GM18873 (cell line): ENCODE data around the gene PROC.

ENCODE experiments used
- ATAC-seq: cut with Tn5 transposase; IDR thresholded peaks from one replicate; pipeline ENCODE4 v1.9.1; 2021; ENCODE audit warnings: mild to moderate bottlenecking, moderate library complexity, moderate number of reproducible peaks; ENCODE audit not compliant: unreplicated experiment, low FRiP score

The PROC gene

GRCh38 chr2:127418300-127419111 lies at the start of gene PROC:
TSS of gene PROC (plus strand) at chr2:127418427. CDS start at chr2:127419943, 1,516 bp downstream.
- no peak for ATAC-seq

DNA sequence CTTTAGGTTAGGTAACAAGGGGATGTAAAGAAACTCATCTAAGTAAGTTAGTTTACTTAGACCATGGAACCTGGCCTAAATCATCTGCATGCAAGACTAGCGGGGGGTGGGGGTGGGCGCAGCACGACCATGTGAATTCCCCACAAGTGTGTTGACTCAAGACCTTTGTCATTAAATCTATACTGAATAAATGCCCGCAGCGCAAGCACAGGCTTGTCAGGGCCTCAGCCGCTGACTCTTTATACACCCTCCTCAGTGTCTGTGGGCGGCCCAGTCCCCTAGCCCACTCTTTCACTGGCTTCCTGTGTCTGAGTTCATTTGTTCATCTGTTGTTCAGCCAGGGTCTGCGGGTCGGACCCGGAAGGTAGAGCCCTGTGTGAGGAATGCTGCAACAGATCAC lies 48.2 kb upstream of the PROC start:
- ATAC-seq, result no peak

DNA sequence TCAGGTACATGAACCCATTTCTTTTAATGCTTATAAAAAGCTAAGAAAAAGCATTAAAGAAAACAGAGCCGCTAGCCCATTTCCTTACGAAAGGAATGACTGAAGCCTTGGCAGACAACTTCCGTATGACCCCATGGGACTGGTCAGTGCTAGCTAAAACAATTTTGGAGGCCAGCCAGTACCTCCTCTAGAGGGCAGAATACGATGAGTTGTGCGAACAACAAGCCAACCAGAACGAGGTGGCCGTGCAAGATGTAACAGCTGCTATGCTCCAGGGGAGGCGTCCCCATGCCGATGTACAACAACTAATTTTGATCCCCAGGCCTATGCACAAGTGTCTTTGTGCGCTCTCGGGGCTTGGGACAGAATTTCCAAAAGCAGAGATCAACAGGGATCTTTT lies 47.2 kb upstream of the PROC start:
- ATAC-seq, result no peak

DNA sequence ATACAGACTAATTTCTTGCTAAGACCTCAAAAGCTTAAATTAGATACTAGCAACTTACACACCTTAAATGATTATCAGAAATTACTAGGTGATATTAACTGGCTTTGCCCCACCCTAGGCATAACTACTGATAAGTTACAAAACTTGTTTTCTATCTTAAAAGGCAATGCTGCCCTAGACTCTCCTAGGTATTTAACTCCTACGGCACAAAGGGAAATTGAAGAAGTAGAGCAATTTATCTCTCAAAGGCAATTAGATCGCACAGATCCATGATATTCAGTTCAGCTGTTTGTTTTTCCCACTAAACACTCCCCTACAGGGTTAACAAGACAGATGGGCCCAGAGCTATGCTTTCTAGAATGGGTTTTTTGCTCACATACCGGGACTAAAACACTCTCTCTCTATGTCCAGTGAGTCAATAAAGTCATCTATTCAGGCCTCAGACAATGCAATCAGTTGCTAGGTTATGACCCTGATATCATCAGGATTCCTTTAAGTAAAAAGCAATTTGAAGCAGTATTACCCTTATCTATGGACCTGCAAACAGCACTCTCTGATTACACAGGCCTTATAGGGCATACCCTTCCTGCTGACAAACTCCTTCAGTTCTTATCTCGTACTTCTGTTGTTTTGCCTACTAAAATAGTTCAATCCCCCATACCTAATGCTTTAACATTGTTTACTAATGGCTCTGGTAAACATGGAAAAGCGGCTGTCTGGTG lies 44.7 kb upstream of the PROC start:
- no peak for ATAC-seq

DNA sequence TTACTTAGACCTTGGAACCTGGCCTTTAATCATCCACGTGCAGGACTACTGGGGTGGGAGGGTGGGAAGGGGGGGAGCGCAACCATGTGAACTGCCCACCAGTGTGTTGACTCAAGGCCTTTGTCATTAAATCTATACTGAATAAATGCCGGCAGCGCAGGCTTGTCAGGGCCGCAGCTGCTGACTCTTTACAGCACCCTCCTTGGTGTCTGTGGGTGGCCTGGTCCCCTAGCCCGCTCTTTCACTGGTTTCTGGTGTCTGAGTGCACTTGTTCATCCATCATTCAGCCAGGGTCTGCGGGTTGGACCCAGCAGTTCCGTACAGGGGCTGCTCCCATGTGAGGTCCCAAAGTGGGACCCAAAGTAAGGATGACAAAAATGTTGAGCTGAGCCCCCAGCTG lies 42.0 kb upstream of the PROC start:
- ATAC-seq, result no peak

GRCh38 chr2:127377262-127377661 lies 41.0 kb upstream of the PROC start:
- no peak for ATAC-seq

DNA sequence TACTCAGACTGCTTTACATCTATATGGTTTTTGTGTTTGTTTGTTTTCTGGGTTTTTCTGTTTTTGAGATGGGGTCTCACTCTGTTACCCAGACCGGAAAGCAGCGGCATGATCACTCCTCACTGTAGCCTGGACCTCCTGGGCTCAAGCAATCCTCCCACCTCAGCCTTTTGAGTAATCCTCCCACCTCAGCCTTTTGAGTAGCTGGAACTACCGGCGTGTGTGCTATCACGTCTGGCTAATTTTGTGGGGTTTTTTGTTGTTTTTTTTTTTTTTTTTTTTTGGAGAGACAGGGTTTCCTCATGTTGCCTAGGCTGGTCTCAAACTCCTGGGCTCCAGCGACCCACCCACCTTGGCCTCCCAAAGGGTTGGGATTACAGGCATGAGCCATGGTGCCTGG lies 39.5 kb upstream of the PROC start:
- ATAC-seq, result no peak

DNA sequence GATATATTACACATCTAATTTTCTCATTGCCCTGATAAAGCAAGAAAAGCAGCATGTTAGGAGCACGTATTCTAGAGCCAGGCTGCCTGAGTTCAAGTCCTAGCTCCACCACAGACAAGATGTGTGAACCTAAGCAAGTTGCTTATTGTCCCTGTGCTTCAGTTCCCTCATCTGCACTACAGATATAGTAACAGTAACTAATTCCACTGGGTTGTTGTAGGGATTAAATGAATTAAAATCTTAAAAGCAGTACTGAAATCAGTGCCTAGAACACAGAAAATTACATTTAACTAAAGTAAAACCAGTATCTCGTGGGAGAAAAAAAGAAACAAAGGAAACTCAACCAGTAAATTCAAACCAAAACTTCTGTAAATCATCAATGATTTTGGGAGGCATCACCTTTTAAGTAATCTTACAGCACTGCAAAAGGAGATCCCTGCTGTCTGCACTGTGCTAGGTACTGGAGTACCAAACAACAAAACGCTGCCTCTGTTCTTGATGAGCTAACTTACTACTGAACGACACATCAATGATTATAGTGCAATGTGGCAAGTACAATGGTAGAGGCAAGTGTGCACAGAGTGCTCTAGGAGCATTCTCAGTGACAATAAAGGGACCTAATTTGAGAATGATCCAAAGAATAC lies 38.4 kb upstream of the PROC start:
- ATAC-seq, result no peak

DNA sequence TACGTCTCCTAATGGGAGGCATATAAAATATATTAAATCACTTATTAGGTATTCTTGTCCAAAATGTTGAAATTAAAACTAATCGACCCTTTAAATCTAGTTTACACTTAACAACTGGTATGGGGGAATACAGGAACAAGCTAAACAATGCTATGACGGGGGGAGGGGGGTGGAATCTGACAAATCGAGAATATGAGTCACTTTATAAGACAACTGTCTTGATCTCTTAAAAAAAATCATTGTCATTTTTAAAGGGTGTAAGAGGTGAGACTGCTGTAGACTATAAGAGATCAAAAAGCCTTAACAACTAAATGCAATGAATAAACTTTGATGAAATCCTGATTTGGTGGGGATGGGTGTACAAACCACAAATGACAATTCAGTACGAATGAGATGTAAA lies 36.5 kb upstream of the PROC start:
- ATAC-seq, result no peak

DNA sequence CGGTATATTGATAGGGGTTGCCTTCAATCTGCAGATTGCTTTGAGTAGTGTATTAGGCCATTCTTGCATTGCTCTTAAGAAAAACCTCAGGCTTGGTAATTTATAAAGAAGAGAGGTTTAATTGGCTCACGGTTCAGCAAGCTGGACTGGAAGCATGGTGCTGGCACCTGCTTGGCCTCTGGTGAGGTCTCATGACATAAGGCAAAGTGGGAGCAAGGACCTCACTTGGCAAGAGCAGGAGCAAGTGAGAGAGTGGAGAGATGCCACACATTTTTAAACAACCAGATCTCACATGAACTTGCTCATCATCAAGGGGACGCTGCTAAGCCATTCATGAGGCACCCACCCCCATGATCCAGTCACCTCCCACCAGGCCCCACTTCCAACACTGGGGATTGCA lies 35.4 kb upstream of the PROC start:
- ATAC-seq, result no peak

DNA sequence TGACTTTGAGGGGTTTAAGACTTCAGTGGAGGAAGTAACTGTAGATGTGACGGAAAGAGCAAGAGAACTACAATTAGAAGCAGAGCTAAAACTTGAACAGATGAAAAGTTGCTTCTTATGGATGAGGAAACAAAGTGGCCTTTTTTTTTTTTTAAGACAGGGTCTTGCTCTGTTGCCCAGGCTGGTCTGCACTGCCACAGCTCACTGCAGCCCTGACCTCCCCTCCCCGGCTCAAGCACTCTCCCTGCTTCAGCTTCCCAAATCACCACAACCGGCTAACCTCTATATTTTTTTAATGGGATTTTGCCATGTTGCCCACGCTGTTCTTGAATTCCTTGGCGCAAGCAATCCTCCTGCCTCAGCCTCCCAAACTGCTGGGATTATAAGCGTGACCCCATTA lies 33.7 kb upstream of the PROC start:
- ATAC-seq, result no peak

- ATAC-seq, result no peak
Observed at GRCh38 chr2:127386246-127386645, 32.0 kb upstream of the PROC start.

- ATAC-seq, result peak; percentile 38
Observed at GRCh38 chr2:127386764-127387654, 31.2 kb upstream of the PROC start.

DNA sequence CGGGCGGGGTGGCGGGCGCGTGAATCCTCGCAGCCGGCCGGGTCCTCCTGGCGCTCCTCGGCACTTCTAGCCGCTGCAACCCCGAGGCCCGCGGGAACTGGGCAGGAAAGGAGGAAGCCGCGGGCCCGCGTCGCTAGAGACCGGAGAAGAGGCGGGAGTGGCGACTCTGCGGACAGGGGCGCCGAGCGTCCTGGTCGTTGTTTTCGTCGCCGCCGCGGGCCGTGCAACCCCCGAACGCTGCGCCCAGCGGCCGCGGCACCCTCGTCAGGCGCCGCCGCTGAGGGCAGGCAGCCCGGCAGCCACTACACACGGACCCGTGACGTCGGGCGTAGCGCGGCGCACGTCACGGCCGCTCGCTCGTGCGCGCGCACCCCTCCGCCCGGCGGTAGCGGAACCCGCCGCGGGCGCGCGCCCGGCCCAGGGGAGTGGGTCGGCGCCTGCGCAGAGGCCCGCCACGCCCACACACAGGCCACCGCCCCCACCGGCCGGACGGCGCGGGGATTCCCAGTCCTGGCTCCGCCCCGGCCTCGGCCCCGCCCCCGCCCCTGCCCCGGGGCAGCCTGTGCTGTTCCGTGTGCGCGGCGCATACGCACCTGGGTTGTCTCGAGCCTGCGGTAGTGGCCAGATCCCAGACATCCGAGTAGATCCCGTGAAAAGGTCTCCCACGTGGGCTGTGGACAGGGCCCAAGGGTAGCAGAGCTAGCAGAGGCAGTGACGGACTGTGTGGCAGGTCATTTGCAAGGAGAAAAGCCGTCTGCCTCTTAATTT lies 30.4 kb upstream of the PROC start, which contains the start of gene MAP3K2:
Gene MAP3K2 (minus strand): TSS at position 321 of the 768 bp plus-strand sequence. CDS start 44,846 bp downstream, outside the sequence.
- ATAC-seq, result peak; percentile 62

DNA sequence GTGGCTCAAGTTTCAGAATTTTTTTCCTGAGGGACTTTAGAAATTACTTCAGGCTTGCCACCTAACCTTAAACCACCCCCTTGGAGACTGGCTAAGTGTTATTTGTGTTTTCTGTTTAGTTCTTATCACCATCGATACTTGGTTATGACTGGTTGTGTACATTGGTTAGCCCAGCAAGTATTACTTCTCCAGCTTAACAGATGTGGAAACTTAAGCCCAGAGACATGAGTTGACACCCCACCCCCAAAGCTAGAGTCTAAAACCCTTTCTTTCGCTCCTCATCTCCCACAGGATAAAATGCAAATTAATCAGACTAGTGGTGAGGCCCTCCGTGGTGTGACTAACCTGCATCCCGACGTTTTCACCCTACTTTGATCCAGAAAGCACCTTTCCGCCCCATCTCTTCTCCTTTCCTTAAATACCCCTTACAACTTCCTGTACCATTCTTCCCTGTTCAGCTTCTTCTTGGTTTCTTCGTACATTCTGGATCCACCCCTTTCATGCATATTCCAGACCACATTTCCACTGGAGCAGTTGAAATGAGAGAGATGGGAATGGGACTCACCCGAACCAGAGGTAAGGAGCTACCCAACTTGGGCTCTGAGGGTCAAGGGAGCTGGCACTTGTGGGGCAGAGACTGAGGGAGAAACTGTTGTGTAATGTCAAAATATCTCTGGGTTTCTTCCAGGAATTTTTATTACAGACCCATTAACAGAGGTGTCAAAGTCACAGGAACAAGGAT lies 29.6 kb upstream of the PROC start:
- no peak for ATAC-seq

- no peak for ATAC-seq
Observed at GRCh38 chr2:127389778-127390435, 28.3 kb upstream of the PROC start.

DNA sequence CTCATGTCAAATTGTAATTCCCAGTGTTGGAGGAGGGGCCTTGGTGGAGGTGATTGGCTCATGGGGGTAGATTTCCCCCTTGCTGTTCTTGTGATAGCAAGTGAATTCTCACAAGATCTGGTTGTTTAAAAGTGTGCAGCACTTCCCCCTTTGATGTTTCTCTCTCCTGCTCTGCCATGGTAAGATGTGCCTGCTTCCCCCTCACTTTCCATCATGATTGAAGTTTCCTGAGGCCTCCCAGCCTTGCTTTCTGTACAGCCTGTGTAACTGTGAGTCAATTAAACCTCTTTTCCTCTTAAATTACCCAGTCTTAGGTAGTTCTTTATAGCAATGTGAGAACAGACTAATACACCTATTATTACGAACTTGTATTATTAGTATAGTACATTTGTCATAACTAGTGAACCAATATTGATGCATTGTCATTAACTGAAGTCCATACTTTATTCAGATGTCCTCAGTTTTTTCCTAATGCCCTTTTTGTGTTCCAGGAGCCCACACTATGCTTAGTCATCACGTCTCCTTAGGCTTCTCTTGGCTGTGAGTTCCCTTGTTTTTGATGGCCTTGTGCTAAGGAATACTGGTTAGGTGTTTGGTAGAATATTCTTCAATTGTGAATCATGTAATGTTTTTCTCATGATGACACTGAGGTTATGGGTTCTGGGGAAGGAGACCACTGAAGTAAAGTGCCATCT lies 25.9 kb upstream of the PROC start:
- ATAC-seq, result no peak
